Pancreas (tissue), 10 donors: Measurements from ENCODE around the gene EYA3. TPM values are rescaled to one million over a fixed set of nuclear protein-coding genes. Genes with fewer than 3 reads are reported as not detected.
A peak's percentile ranks its signal among the peaks of the same experiment; 100 is the strongest.

ENCODE experiments used
- ATAC-seq, 4 donors: fragments of 200-7000 bp; cut with Tn5 transposase; one replicate each; pipeline versions ENCODE4 v1.8.0 to v1.9.1; 2020; ENCODE audit warnings: mild to moderate bottlenecking in 4 of 4, moderate library complexity in 4 of 4
- DNase-seq, 6 donors: peaks; one replicate each; pipeline ENCODE4 v3.0.0-alpha.2; 2020
- FAIRE-seq: peaks from 2 replicates; lab custom pipeline; 2012; peaks lifted over from hg19 to GRCh38; lab: Jason Lieb, UNC
- H3K27ac ChIP-seq, 4 donors: fragments of 200-600 bp; sonication (generic); 1 replicate in 3 of 4; 2 replicates in 1 of 4; pipeline versions ENCODE4 v1.5.0 to v1.8.0; 2020
- H3K27me3 ChIP-seq, 4 donors: fragments of 200-600 bp; one replicate each; pipeline ENCODE4 v1.8.0; 2021
- H3K36me3 ChIP-seq, 3 donors: fragments of 200-600 bp; sonication (generic) in 1 of 3; one replicate each; pipeline versions ENCODE4 v1.5.0 to v1.8.0; 2020 to 2021
- H3K4me1 ChIP-seq, 3 donors: fragments of 200-600 bp; one replicate each; pipeline ENCODE4 v1.8.0; 2021
- H3K4me3 ChIP-seq, 4 donors: fragments of 200-600 bp; sonication (generic) in 2 of 4; one replicate each; pipeline versions ENCODE4 v1.5.0 to v1.8.0; 2020 to 2021
- H3K9me3 ChIP-seq, 4 donors: fragments of 200-600 bp; one replicate each; pipeline ENCODE4 v1.8.0; 2021
- CTCF ChIP-seq, 4 donors: fragments of 200-600 bp; sonication (generic) in 3 of 4; IDR thresholded peaks; one replicate each; pipeline versions ENCODE4 v1.5.0 to v1.8.0; 2021; ENCODE audit warnings: antibody characterized with exemption in 4 of 4
- WGBS, 2 donors: extraction: QIAGEN DNeasy Blood & Tissue Kit; methylation state at CpG; one replicate each; pipeline ENCODE4 v1.1.7; 2013; 5-methylcytosine and 5-hydroxymethylcytosine counted together
- intact Hi-C, 3 donors: fragments of 100-400 bp; cut with DNase I; formaldehyde crosslinking; loops; one replicate each; pipeline versions ENCODE4 v1.11.1 to v1.14.2; 2022
- polyA plus RNA-seq, 2 donors: library from polyadenylated mRNA; stranded (reverse); fragments of 200-250 nt; gene quantifications; one replicate each; pipeline ENCODE4 v1.2.3, GENCODE V29; 2013
- total RNA-seq, 6 donors: library from RNA; stranded (reverse); fragmentation: NEBNext Ultra II Directional in 4 of 6; extraction: Animal tissue kit (Norgen Biotek cat#: 25700) in 4 of 6; gene quantifications; one replicate each; pipeline versions ENCODE4 v1.2.1 to v1.2.4, GENCODE V29; 2021 to 2023
- donor health status: healthy with polysubstance abuse.
- donor health status: DM: no; HTN: no; CAD: no; lungs with moderate emphysema.
- donor health status: DM: no; HTN: no; CAD: no.
- donor health status: control.
- donor health status: control.
- donor health status: Bipolar disorder and iron deficiency.
- donor health status: DM: yes; HTN: yes; CAD: no.
- donor health status: DM: no; HTN: no; CAD: no.
- donor health status: DM: no; HTN: no; CAD: no.
- donor health status: DM: yes; HTN: yes; CAD: no.

EYA3 gene
- total and polyA plus RNA-seq, 8 donors: 3.4 to 14.6 (median 6.9) TPM

- Histone ChIP-seq H3K4me1 (no peaks in the 10 kb centered on the region), H3K27me3 (no peaks in the 10 kb centered on the region), H3K27ac (no peak overlapping the region), H3K9me3 (no peaks in the 10 kb centered on the region), H3K4me3 (no peak overlapping the region), H3K36me3 (no peaks in the 10 kb centered on the region)
- intact Hi-C loops: no loop called here
- 93 to 94% methylated on average over 10 of the region's 10 CpGs for WGBS, 2 donors
- no peak for DNase-seq
- no peak for TF ChIP-seq CTCF (IDR thresholded peaks at IDR 0.05)
- no peak for FAIRE-seq
- ATAC-seq: no peak
Measured at GRCh38 chr1:27954186-27954585, 134.2 kb downstream of the EYA3 start.

- no peaks in the 10 kb centered on the region for H3K9me3 ChIP-seq
- intact Hi-C loops: no loop called here
- no peak overlapping the region for H3K27ac ChIP-seq
- ATAC-seq (peak in 1 of 4 donors; percentile 62), FAIRE-seq (no peak), DNase-seq (no peak)
- no peak overlapping the region for H3K4me3 ChIP-seq
- no peaks in the 10 kb centered on the region for H3K4me1 ChIP-seq
- no peaks in the 10 kb centered on the region for H3K27me3 ChIP-seq
- no peaks in the 10 kb centered on the region for H3K36me3 ChIP-seq
- no peak for TF ChIP-seq CTCF (IDR thresholded peaks at IDR 0.05)
- WGBS, 2 donors: 49 to 54% methylated on average over 3 of the region's 3 CpGs
Measured at GRCh38 chr1:27952147-27952546, 136.3 kb downstream of the EYA3 start.

- no peaks in the 10 kb centered on the region for H3K4me1 ChIP-seq
- WGBS, 2 donors: 49 to 54% methylated on average over 3 of the region's 3 CpGs
- intact Hi-C loops: no loop called here
- ATAC-seq: no peak
- TF ChIP-seq CTCF (IDR thresholded peaks at IDR 0.05): no peak
- no peak for FAIRE-seq
- no peak overlapping the region for H3K4me3 ChIP-seq
- no peaks in the 10 kb centered on the region for H3K27me3 ChIP-seq
- H3K36me3 ChIP-seq: no peaks in the 10 kb centered on the region
- DNase-seq: no peak
- no peaks in the 10 kb centered on the region for H3K9me3 ChIP-seq
- no peak overlapping the region for H3K27ac ChIP-seq
Measured at GRCh38 chr1:27951396-27951795, 137.0 kb downstream of the EYA3 start.

GRCh38 chr1:27949027-27949426 lies 139.4 kb downstream of the EYA3 start:
- H3K4me1 ChIP-seq: no peaks in the 10 kb centered on the region
- DNase-seq (no peak), FAIRE-seq (no peak), ATAC-seq (no peak)
- H3K36me3 ChIP-seq: no peaks in the 10 kb centered on the region
- no peaks in the 10 kb centered on the region for H3K9me3 ChIP-seq
- WGBS, 2 donors: 85 to 92% methylated on average over 8 of the region's 8 CpGs
- TF ChIP-seq CTCF (IDR thresholded peaks at IDR 0.05): no peak
- no peak overlapping the region for H3K27ac ChIP-seq
- no peaks in the 10 kb centered on the region for H3K27me3 ChIP-seq
- no peak overlapping the region for H3K4me3 ChIP-seq
- intact Hi-C loops: no loop called here

- WGBS, 2 donors: 87 to 92% methylated on average over 5 of the region's 5 CpGs
- no peak for FAIRE-seq
- no peak for TF ChIP-seq CTCF (IDR thresholded peaks at IDR 0.05)
- Histone ChIP-seq H3K27ac (no peak overlapping the region), H3K36me3 (no peaks in the 10 kb centered on the region), H3K9me3 (no peaks in the 10 kb centered on the region), H3K4me1 (no peaks in the 10 kb centered on the region), H3K4me3 (no peak overlapping the region), H3K27me3 (no peaks in the 10 kb centered on the region)
- no peak for DNase-seq
- intact Hi-C loops: no loop called here
- no peak for ATAC-seq
Measured at GRCh38 chr1:27945020-27945419, 143.4 kb downstream of the EYA3 start.
